ENCODE results near the gene ATP9A. TPM values are rescaled to one million over a fixed set of nuclear protein-coding genes. Genes with fewer than 3 reads are reported as not detected.

ATP9A gene
- total RNA-seq, 1 experiment from 2014 or later, result 18.6 TPM

DNA sequence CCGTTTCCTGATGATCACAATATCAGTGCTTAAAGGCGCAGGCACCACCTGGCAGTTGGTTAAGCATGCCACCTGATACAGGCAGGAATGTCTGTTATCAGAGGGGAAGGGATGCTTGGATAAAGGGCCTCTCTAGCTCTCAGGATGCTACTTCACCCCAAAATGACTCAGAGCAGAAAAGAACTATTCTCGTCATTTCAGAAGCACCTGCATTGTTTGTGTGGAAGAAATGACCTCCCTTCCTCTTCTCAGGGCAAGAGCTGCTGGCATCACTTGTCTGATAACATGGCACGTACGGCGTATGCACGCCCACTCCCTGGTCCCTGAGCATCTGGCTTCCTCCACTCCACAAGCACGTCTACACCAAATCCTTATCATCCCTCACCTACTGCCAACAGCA is 47.3 kb downstream of the ATP9A start:
- Histone ChIP-seq H3K9me2 (ENCODE audit: insufficient read depth) (no peaks in the 10 kb centered on the region), H3K36me3 (ENCODE audit: low read depth) (no peaks in the 10 kb centered on the region), H3K9me3 (ENCODE audit: insufficient read depth, low read depth) (no peaks in the 10 kb centered on the region), H3K79me2 (ENCODE audit: low read depth) (no peaks in the 10 kb centered on the region), H3K27me3 (ENCODE audit: insufficient read depth, low read depth) (no peaks in the 10 kb centered on the region), H4K20me1 (ENCODE audit: insufficient read depth) (no peaks in the 10 kb centered on the region), H2AFZ (no peak overlapping the region), H3K4me1 (replicated peaks; ENCODE audit: insufficient read depth) (peaks cover 24% of the 10 kb centered on the region), H3K4me3 (no peak overlapping the region), H3K4me2 (no peak overlapping the region), H3F3A (ENCODE audit: insufficient read depth, low read depth) (peaks cover 9% of the 10 kb centered on the region), H3K27ac (no peak overlapping the region)
- TF ChIP-seq, protein P1, sequence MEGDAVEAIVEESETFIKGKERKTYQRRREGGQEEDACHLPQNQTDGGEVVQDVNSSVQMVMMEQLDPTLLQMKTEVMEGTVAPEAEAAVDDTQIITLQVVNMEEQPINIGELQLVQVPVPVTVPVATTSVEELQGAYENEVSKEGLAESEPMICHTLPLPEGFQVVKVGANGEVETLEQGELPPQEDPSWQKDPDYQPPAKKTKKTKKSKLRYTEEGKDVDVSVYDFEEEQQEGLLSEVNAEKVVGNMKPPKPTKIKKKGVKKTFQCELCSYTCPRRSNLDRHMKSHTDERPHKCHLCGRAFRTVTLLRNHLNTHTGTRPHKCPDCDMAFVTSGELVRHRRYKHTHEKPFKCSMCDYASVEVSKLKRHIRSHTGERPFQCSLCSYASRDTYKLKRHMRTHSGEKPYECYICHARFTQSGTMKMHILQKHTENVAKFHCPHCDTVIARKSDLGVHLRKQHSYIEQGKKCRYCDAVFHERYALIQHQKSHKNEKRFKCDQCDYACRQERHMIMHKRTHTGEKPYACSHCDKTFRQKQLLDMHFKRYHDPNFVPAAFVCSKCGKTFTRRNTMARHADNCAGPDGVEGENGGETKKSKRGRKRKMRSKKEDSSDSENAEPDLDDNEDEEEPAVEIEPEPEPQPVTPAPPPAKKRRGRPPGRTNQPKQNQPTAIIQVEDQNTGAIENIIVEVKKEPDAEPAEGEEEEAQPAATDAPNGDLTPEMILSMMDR (conservative IDR thresholded peaks at IDR 0.05), result no peak
- TF ChIP-seq EZH2 (IDR thresholded peaks at IDR 0.05; ENCODE audit: low read depth), result no peak
- no TSS peak for BruUV-seq (replicated peaks)
- no peak for DNase-seq
- intact Hi-C loops (cut with micrococcal nuclease; ENCODE audit: unreplicated experiment), result no loop called here
- CTCF ChIA-PET, result no interaction called here
- POLR2A ChIA-PET (ENCODE audit: unreplicated experiment), result interaction anchor here (0.5 kb wide), 1 partner anchor 12 kb away, joined by 4 read pairs; no protein-coding TSS in a partner anchor

DNA sequence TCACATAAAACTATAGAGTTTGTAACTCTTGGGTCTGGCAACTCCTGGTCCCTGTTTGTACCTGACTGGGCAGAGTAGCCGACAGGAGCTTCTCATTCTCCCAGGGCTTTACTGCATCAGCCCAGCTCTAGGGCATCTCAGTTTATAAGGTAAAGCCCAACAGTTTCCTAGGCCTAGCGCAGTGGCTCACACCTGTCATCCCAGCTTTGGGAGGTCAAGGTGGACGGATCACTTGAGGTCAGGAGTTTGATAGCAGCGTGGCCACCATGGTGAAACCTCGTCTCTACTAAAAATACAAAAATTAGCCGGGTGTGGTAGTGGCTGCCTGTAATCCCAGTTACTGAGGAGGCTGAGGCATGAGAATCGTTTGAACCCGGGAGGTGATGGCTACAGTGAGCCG is 47.8 kb downstream of the ATP9A start:
- H3K4me1 ChIP-seq (replicated peaks; ENCODE audit: insufficient read depth), result peaks cover 24% of the 10 kb centered on the region
- H3F3A ChIP-seq (ENCODE audit: insufficient read depth, low read depth), result peaks cover 9% of the 10 kb centered on the region
- no peak overlapping the region for H2AFZ ChIP-seq
- no peaks in the 10 kb centered on the region for H3K36me3 ChIP-seq (ENCODE audit: low read depth)
- intact Hi-C loops (cut with micrococcal nuclease; ENCODE audit: unreplicated experiment), result no loop called here
- H4K20me1 ChIP-seq (ENCODE audit: insufficient read depth), result no peaks in the 10 kb centered on the region
- H3K4me3 ChIP-seq, result no peak overlapping the region
- POLR2A ChIA-PET (ENCODE audit: unreplicated experiment), result no interaction called here
- no peaks in the 10 kb centered on the region for H3K9me3 ChIP-seq (ENCODE audit: insufficient read depth, low read depth)
- TF ChIP-seq, protein P1 (conservative IDR thresholded peaks at IDR 0.05), result no peak
- no peak for TF ChIP-seq EZH2 (IDR thresholded peaks at IDR 0.05; ENCODE audit: low read depth)
- BruUV-seq (replicated peaks), result no TSS peak
- H3K4me2 ChIP-seq, result no peak overlapping the region
- no peaks in the 10 kb centered on the region for H3K27me3 ChIP-seq (ENCODE audit: insufficient read depth, low read depth)
- CTCF ChIA-PET, result no interaction called here
- DNase-seq, result no peak
- no peaks in the 10 kb centered on the region for H3K79me2 ChIP-seq (ENCODE audit: low read depth)
- no peak overlapping the region for H3K27ac ChIP-seq
- H3K9me2 ChIP-seq (ENCODE audit: insufficient read depth), result no peaks in the 10 kb centered on the region

DNA sequence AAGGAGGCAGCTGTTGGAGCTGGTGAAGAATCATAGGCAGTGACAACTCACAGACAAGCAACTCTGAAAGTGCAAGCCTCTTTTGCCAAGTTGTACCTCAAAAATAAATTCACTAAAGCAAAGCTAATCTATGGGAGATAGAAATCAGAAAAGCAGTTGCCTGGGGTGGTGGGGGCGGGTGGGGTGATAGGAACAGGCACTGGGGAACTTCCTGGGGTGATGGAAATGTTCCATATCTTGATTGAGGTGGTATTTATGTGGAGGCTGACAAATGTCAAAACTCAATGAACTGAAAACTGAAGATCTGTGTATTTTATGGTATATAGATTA is 52.4 kb downstream of the ATP9A start:
- peaks cover 12% of the 10 kb centered on the region; the same call in 1 of the 2 replicates for H3K4me1 ChIP-seq (replicated peaks; ENCODE audit: insufficient read depth)

More for the DNA sequence above, 52.4 kb downstream of the ATP9A start:
- Histone ChIP-seq H4K20me1 (ENCODE audit: insufficient read depth) (no peaks in the 10 kb centered on the region), H3K27ac (no peak overlapping the region), H3K79me2 (ENCODE audit: low read depth) (no peaks in the 10 kb centered on the region), H3K9me2 (ENCODE audit: insufficient read depth) (no peaks in the 10 kb centered on the region), H2AFZ (no peak overlapping the region), H3K27me3 (ENCODE audit: insufficient read depth, low read depth) (no peaks in the 10 kb centered on the region), H3K36me3 (ENCODE audit: low read depth) (no peaks in the 10 kb centered on the region), H3F3A (ENCODE audit: insufficient read depth, low read depth) (peaks cover 5% of the 10 kb centered on the region), H3K4me2 (no peak overlapping the region), H3K4me3 (no peak overlapping the region), H3K9me3 (ENCODE audit: insufficient read depth, low read depth) (no peaks in the 10 kb centered on the region)
- ChIA-PET POLR2A (ENCODE audit: unreplicated experiment) (no interaction called here), CTCF (interaction anchor here (1.0 kb wide), 1 partner anchor 454 kb away, joined by 3 read pairs; no protein-coding TSS in a partner anchor)
- peak in 1 of 2 experiments; percentile 68 for DNase-seq
- intact Hi-C loops (cut with micrococcal nuclease; ENCODE audit: unreplicated experiment), result no loop called here
- TF ChIP-seq EZH2 (IDR thresholded peaks at IDR 0.05; ENCODE audit: low read depth), result no peak
- TF ChIP-seq, protein P1 (conservative IDR thresholded peaks at IDR 0.05), result no peak
- BruUV-seq (replicated peaks), result no TSS peak
